OCI-LY7 (cell line): ENCODE results near the gene KCNA5.

ENCODE experiments used
- EZH2phosphoT487 ChIP-seq: fragments of 200-600 bp; sonication (generic); IDR thresholded peaks from 2 replicates; pipeline ENCODE4 v1.6.1; 2018; ENCODE audit warnings: low read depth, borderline replicate concordance, mild to moderate bottlenecking, mixed run types, antibody characterized with exemption, low read length, moderate library complexity, mixed read lengths
- TF ChIP-seq, protein P1 (sequence below): fragments of 200-600 bp; sonication (generic); conservative IDR thresholded peaks from 2 replicates; pipeline ENCODE4 v1.5.1; 2014; ENCODE audit warnings: mild to moderate bottlenecking, antibody characterized with exemption, low read length, moderate library complexity, mixed read lengths

DNA sequence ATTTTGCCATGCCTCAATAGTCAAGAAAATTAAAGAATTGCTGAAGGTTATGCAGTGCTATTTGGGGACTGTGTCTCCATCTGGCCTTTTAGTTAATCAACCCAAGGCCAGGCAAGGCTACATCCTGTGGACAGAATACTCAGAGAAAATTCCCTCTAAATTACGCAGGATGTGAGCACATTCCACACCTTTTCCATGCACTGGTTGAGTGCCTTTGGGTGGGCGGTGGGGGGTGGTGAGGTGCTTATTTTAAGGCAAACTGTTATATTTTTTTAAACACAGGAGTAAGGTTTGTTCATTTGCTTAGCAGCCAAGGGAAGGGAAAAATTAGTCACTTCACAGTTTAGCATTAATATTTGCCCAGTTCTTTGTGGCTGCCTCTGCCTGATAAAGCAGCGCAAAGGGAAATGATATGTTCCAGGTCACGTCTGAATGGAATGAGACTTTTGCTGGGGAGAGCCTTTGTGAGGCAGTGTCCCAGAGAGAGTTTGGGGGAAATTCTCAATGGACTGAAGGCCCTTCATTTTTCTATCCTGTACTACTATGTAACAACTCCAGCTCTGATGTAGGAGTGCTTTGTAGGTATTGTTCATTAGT, 17.2 kb upstream of the KCNA5 start:
- TF ChIP-seq, protein P1, sequence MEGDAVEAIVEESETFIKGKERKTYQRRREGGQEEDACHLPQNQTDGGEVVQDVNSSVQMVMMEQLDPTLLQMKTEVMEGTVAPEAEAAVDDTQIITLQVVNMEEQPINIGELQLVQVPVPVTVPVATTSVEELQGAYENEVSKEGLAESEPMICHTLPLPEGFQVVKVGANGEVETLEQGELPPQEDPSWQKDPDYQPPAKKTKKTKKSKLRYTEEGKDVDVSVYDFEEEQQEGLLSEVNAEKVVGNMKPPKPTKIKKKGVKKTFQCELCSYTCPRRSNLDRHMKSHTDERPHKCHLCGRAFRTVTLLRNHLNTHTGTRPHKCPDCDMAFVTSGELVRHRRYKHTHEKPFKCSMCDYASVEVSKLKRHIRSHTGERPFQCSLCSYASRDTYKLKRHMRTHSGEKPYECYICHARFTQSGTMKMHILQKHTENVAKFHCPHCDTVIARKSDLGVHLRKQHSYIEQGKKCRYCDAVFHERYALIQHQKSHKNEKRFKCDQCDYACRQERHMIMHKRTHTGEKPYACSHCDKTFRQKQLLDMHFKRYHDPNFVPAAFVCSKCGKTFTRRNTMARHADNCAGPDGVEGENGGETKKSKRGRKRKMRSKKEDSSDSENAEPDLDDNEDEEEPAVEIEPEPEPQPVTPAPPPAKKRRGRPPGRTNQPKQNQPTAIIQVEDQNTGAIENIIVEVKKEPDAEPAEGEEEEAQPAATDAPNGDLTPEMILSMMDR, result no peak
- no peak for TF ChIP-seq EZH2phosphoT487
